WTC11 (cell line): ENCODE results near the gene TMEM245.

Experiments used
- RELA ChIP-seq: sonication (generic); formaldehyde crosslinking; IDR thresholded peaks from 2 replicates; pipeline ENCODE4 v1.8.1; 2022; ENCODE audit warnings: missing genetic modification reagents, mild to moderate bottlenecking, borderline replicate concordance
- TF ChIP-seq, protein P1 (sequence below): fragments of 200-600 bp; IDR thresholded peaks from 2 replicates; pipeline ENCODE4 v1.8.0; 2022; ENCODE audit warnings: antibody characterized with exemption

- TF ChIP-seq, protein P1, sequence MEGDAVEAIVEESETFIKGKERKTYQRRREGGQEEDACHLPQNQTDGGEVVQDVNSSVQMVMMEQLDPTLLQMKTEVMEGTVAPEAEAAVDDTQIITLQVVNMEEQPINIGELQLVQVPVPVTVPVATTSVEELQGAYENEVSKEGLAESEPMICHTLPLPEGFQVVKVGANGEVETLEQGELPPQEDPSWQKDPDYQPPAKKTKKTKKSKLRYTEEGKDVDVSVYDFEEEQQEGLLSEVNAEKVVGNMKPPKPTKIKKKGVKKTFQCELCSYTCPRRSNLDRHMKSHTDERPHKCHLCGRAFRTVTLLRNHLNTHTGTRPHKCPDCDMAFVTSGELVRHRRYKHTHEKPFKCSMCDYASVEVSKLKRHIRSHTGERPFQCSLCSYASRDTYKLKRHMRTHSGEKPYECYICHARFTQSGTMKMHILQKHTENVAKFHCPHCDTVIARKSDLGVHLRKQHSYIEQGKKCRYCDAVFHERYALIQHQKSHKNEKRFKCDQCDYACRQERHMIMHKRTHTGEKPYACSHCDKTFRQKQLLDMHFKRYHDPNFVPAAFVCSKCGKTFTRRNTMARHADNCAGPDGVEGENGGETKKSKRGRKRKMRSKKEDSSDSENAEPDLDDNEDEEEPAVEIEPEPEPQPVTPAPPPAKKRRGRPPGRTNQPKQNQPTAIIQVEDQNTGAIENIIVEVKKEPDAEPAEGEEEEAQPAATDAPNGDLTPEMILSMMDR, result no peak
- TF ChIP-seq RELA (CRISPR knock-in tag), result no peak
Observed at GRCh38 chr9:109013679-109014607, 105.8 kb downstream of the TMEM245 start.
